Measurements from ENCODE around the gene CAV2. TPM values are rescaled to one million over a fixed set of nuclear protein-coding genes. Genes with fewer than 3 reads are reported as not detected.

The CAV2 gene
- total RNA-seq, 1 donor from 2014 or later: 8.5 TPM

GRCh38 chr7:116538138-116538537, 38.6 kb downstream of the CAV2 start:
- Mint-ChIP-seq H3K4me1 (peaks cover 6% of the 10 kb centered on the region), H3K27ac (no peak overlapping the region)

DNA sequence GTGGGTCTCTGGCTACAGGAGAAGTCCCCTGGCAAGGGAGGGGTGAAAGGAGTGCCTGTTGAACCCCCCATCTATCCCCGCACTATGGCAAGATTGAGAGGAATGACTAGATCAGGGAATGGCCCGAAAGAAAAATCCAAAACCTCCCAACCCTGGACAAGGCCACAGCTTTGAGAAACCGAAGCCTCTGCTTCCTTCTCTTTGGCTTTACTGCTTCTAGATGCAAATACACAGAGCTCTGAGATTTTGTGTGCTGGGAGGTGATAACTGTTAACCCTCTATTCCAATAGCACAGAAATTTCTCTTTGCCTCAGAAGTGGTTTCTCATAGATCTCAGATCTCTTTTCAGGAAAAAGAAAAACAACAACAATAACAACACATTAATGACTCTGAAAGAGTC, 40.3 kb downstream of the CAV2 start:
- no peak for TF ChIP-seq CTCF (IDR thresholded peaks at IDR 0.05; ENCODE audit: unreplicated experiment)
- Mint-ChIP-seq H3K36me3 (peaks cover 3% of the 10 kb centered on the region), H3K9me3 (peaks cover 7% of the 10 kb centered on the region), H3K4me3 (no peak overlapping the region), H3K27me3 (ENCODE audit: low read depth) (no peaks in the 10 kb centered on the region), H3K27ac (no peak overlapping the region), H3K4me1 (peaks cover 8% of the 10 kb centered on the region)
- DNase-seq (ENCODE audit: low spot score in 2 of 2, unreplicated experiment in 2 of 2): no peak

More at GRCh38 chr7:116538138-116538537, 38.6 kb downstream of the CAV2 start:
- no peak for DNase-seq (ENCODE audit: low spot score in 2 of 2, unreplicated experiment in 2 of 2)
- TF ChIP-seq CTCF (IDR thresholded peaks at IDR 0.05; ENCODE audit: unreplicated experiment): no peak
- Mint-ChIP-seq H3K4me3 (no peak overlapping the region), H3K36me3 (peaks cover 3% of the 10 kb centered on the region), H3K9me3 (peaks cover 7% of the 10 kb centered on the region), H3K27me3 (ENCODE audit: low read depth) (no peaks in the 10 kb centered on the region)

- Mint-ChIP-seq H3K27ac (no peak overlapping the region), H3K4me1 (peaks cover 8% of the 10 kb centered on the region), H3K4me3 (no peak overlapping the region), H3K36me3 (peaks cover 3% of the 10 kb centered on the region), H3K27me3 (ENCODE audit: low read depth) (no peaks in the 10 kb centered on the region), H3K9me3 (peaks cover 7% of the 10 kb centered on the region)
- no peak for DNase-seq (ENCODE audit: low spot score in 2 of 2, unreplicated experiment in 2 of 2)
- TF ChIP-seq CTCF (IDR thresholded peaks at IDR 0.05; ENCODE audit: unreplicated experiment): no peak
Measured at GRCh38 chr7:116540743-116541142, 41.2 kb downstream of the CAV2 start.

GRCh38 chr7:116541951-116542350, 42.4 kb downstream of the CAV2 start:
- H3K4me3 Mint-ChIP-seq: no peak overlapping the region
- H3K27me3 Mint-ChIP-seq (ENCODE audit: low read depth): no peaks in the 10 kb centered on the region
- TF ChIP-seq CTCF (IDR thresholded peaks at IDR 0.05; ENCODE audit: unreplicated experiment): no peak
- H3K4me1 Mint-ChIP-seq: peaks cover 8% of the 10 kb centered on the region
- peaks cover 7% of the 10 kb centered on the region for H3K9me3 Mint-ChIP-seq
- H3K36me3 Mint-ChIP-seq: peaks cover 3% of the 10 kb centered on the region
- DNase-seq (ENCODE audit: low spot score in 2 of 2, unreplicated experiment in 2 of 2): no peak
- no peak overlapping the region for H3K27ac Mint-ChIP-seq

DNA sequence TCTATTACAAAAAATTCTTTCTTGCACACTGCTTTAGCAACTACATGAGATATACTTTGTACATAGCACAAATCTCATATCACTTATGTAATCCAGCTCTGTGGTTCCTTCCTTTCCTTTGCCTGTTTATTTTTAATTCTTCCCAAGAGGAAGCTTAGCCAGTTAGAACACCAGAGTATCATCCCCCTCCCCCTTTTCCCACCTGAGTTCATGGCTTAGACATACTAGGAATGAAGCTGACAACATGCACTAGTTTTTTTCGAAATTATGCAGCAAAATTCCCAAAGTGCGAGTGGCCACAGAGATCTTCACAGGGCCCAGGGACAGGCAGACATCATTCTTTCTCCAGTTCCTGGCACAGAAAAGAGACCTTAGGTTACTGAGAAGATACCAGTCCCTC, 43.1 kb downstream of the CAV2 start:
- no peak overlapping the region for H3K4me3 Mint-ChIP-seq
- H3K9me3 Mint-ChIP-seq: peaks cover 7% of the 10 kb centered on the region
- TF ChIP-seq CTCF (IDR thresholded peaks at IDR 0.05; ENCODE audit: unreplicated experiment): no peak
- H3K27ac Mint-ChIP-seq: no peak overlapping the region
- H3K36me3 Mint-ChIP-seq: peaks cover 3% of the 10 kb centered on the region
- peaks cover 7% of the 10 kb centered on the region for H3K4me1 Mint-ChIP-seq
- no peak for DNase-seq (ENCODE audit: low spot score in 2 of 2, unreplicated experiment in 2 of 2)
- no peaks in the 10 kb centered on the region for H3K27me3 Mint-ChIP-seq (ENCODE audit: low read depth)

DNA sequence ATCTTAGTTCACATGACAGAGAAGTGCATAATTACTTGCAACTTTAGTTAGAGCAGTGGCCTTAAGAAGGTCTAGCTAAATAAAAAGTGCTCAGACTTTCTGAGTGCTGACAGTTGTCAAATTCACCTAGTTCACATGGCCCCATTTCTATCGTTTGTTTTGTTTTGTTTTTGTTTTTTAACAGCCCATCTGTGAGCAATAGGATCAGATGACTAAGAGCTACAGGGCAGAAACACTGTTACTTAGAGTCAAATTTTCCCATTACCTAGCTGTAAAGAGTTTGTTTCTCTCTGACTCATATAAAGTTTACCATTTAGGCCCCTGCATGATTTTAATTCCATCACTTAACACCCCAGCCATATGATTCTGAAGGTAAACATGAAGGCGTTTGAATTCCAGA, 44.1 kb downstream of the CAV2 start:
- H3K4me3 Mint-ChIP-seq: no peak overlapping the region
- no peaks in the 10 kb centered on the region for H3K27me3 Mint-ChIP-seq (ENCODE audit: low read depth)
- no peak for TF ChIP-seq CTCF (IDR thresholded peaks at IDR 0.05; ENCODE audit: unreplicated experiment)
- H3K36me3 Mint-ChIP-seq: peaks cover 3% of the 10 kb centered on the region
- peaks cover 4% of the 10 kb centered on the region for H3K9me3 Mint-ChIP-seq
- no peak for DNase-seq (ENCODE audit: low spot score in 2 of 2, unreplicated experiment in 2 of 2)
- peaks cover 2% of the 10 kb centered on the region for H3K4me1 Mint-ChIP-seq
- H3K27ac Mint-ChIP-seq: no peak overlapping the region
